ENCODE data around the gene FGF16.
"Not testable (repeated sequence)": the region's sequence is repeated elsewhere in the genome, so short reads cannot be mapped to it uniquely, and the experiment has no call there.

DNA sequence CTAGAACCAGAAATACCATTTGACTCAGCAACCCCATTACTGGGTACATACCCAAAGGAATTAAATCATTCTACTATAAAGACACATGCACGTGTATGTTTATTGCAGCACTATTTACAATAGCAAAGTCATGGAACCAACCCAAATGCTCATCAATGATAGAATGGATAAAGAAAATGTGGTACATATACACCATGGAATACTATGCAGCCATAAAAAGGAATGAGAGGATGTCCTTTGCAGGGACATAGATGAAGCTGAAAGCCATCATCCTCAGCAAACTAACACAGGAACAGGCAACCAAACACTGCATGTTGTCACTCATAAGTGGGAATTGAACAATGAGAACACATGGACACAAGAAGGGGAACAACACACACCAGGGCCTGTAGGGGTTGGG is 53.0 kb downstream of the FGF16 start:
- not testable (repeated sequence) for TF ChIP-seq POLR2A (IDR thresholded peaks at IDR 0.05)
- TF ChIP-seq, protein P1, sequence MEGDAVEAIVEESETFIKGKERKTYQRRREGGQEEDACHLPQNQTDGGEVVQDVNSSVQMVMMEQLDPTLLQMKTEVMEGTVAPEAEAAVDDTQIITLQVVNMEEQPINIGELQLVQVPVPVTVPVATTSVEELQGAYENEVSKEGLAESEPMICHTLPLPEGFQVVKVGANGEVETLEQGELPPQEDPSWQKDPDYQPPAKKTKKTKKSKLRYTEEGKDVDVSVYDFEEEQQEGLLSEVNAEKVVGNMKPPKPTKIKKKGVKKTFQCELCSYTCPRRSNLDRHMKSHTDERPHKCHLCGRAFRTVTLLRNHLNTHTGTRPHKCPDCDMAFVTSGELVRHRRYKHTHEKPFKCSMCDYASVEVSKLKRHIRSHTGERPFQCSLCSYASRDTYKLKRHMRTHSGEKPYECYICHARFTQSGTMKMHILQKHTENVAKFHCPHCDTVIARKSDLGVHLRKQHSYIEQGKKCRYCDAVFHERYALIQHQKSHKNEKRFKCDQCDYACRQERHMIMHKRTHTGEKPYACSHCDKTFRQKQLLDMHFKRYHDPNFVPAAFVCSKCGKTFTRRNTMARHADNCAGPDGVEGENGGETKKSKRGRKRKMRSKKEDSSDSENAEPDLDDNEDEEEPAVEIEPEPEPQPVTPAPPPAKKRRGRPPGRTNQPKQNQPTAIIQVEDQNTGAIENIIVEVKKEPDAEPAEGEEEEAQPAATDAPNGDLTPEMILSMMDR (IDR thresholded peaks at IDR 0.05 in 4 of 5, conservative IDR thresholded peaks at IDR 0.05 in 1 of 5) = not testable (repeated sequence)

Data from gastrocnemius medialis (tissue), 4 donors.